Kidney (tissue), 14 donors: ENCODE data around the gene CCDC8. TPM values are rescaled to one million over a fixed set of nuclear protein-coding genes. Genes with fewer than 3 reads are reported as not detected.

Experiments
- DNase-seq, 5 donors: peaks; one replicate each; pipeline ENCODE4 v3.0.0-alpha.2; 2013 to 2020
- FAIRE-seq: peaks from 2 replicates; lab custom pipeline; 2012; peaks lifted over from hg19 to GRCh38; lab: Jason Lieb, UNC
- H3K27ac ChIP-seq, 2 donors: one replicate each; pipeline ENCODE4 v1.7.0; 2013; ENCODE audit warnings: low read depth in 2 of 2, low read length in 2 of 2, inconsistent platforms in 1 of 2
- H3K27me3 ChIP-seq: one replicate; pipeline ENCODE4 v1.7.1; 2013; ENCODE audit warnings: low read length, inconsistent platforms; ENCODE audit not compliant: control insufficient read depth, insufficient read depth
- H3K36me3 ChIP-seq, 3 donors: one replicate each; pipeline versions ENCODE4 v1.7.0 to v1.7.1; 2013; ENCODE audit warnings: low read length in 3 of 3, control low read depth in 1 of 3, inconsistent platforms in 1 of 3; ENCODE audit not compliant: insufficient read depth in 3 of 3, control insufficient read depth in 2 of 3
- H3K4me1 ChIP-seq, 3 donors: one replicate each; pipeline versions ENCODE4 v1.7.0 to v1.7.1; 2013; ENCODE audit warnings: low read length in 3 of 3, inconsistent platforms in 1 of 3, low read depth in 1 of 3; ENCODE audit not compliant: control insufficient read depth in 2 of 3, insufficient read depth in 2 of 3
- H3K4me3 ChIP-seq, 3 donors: one replicate each; pipeline versions ENCODE4 v1.7.0 to v1.8.1; 2013; ENCODE audit warnings: low read length in 3 of 3, control low read depth in 1 of 3, inconsistent platforms in 1 of 3
- H3K9ac ChIP-seq, 3 donors: one replicate each; pipeline versions ENCODE4 v1.7.0 to v1.7.1; 2013; ENCODE audit warnings: low read length in 3 of 3, control low read depth in 1 of 3, inconsistent platforms in 1 of 3
- H3K9me3 ChIP-seq, 3 donors: one replicate each; pipeline versions ENCODE4 v1.7.0 to v1.7.1; 2013; ENCODE audit warnings: low read length in 3 of 3, control low read depth in 1 of 3, inconsistent platforms in 1 of 3; ENCODE audit not compliant: control insufficient read depth in 2 of 3, insufficient read depth in 1 of 3
- intact Hi-C: fragments of 100-400 bp; cut with DNase I; formaldehyde crosslinking; loops from one replicate; pipeline ENCODE4 v1.11.1; 2022
- polyA plus RNA-seq: library from polyadenylated mRNA; stranded (reverse); fragments of 350-450 nt; fragmentation: Illumina TruSeq; extraction: RNeasy Lipid Tissue Mini Kit (QIAGEN cat#74804); gene quantifications from one replicate; pipeline ENCODE4 v1.2.3, GENCODE V29; 2014; ENCODE audit warnings: low read depth, low replicate concordance; ENCODE audit not compliant: insufficient read depth
- total RNA-seq: library from RNA; stranded (reverse); fragmentation: NEBNext Ultra II Directional; extraction: Animal tissue kit (Norgen Biotek cat#: 25700); gene quantifications from one replicate; pipeline ENCODE4 v1.2.1, GENCODE V29; 2021
- TF ChIP-seq, protein P1 (sequence below): IDR thresholded peaks from 3 replicates; pipeline ENCODE4 v1.5.1; 2012; ENCODE audit warnings: mild to moderate bottlenecking, moderate library complexity, borderline replicate concordance; ENCODE audit not compliant: insufficient read depth; ENCODE audit errors: extremely low read depth
- donor health status: control.
- donor health status: control.
- donor health status: control.
- donor health status: control.
- donor health status: control.
- donor health status: DM: yes; HTN: yes; CAD: no.
- donor health status: Normal renal cell carcinoma (clear cell type).

CCDC8 gene
- total and polyA plus RNA-seq, 2 donors from 2014 or later: 18.9 to 21.0 TPM

DNA sequence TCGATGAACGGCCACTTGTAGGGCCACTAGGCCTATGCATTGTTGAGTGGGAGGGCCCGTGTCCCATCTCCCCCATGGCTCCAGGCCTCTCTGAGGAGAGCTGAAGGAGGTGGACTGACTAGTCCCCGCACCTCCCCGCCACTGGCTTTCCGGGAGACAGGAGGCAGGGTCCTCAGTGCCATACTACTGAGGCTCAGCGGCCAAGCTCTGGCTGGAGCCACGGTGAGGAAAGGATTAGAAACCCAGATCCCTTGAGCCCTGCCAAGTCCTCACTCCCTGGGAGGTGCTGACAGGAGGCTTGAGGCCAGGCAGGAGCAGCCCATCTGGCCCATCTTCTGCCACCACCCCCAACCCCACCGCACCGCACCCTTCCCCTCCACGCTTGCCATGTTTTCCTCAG is 29.0 kb downstream of the CCDC8 start:
- no peak for FAIRE-seq
- Histone ChIP-seq H3K27me3 (no peaks in the 10 kb centered on the region), H3K27ac (no peak overlapping the region), H3K9me3 (no peaks in the 10 kb centered on the region), H3K4me1 (no peaks in the 10 kb centered on the region), H3K9ac (no peak overlapping the region), H3K36me3 (peaks cover 7 to 43% (median 9%) of the 10 kb centered on the region in 3 donors), H3K4me3 (no peak overlapping the region)
- DNase-seq: peak in 1 of 5 donors; percentile 53
- intact Hi-C loops: no loop called here
- TF ChIP-seq, protein P1, sequence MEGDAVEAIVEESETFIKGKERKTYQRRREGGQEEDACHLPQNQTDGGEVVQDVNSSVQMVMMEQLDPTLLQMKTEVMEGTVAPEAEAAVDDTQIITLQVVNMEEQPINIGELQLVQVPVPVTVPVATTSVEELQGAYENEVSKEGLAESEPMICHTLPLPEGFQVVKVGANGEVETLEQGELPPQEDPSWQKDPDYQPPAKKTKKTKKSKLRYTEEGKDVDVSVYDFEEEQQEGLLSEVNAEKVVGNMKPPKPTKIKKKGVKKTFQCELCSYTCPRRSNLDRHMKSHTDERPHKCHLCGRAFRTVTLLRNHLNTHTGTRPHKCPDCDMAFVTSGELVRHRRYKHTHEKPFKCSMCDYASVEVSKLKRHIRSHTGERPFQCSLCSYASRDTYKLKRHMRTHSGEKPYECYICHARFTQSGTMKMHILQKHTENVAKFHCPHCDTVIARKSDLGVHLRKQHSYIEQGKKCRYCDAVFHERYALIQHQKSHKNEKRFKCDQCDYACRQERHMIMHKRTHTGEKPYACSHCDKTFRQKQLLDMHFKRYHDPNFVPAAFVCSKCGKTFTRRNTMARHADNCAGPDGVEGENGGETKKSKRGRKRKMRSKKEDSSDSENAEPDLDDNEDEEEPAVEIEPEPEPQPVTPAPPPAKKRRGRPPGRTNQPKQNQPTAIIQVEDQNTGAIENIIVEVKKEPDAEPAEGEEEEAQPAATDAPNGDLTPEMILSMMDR: no peak

DNA sequence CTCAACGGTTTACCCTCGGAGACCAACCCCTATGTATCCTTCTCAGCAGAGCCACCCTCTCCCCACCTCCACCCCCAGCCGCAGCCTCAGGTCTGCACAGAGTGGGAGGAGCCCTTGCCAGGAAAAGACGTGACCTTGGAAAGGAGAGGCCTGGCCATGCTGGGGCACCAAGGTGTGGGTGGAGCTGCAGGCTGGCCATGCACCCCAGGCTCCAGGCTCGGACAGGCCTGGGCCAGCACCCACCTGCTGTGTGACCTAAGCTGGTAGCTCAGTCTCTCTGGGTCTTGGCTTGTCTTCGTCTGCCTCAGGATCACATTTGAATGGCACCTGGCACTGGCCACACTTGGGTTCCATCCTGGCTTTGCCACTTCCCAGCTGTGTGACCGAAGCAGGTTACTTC is 29.5 kb downstream of the CCDC8 start:
- Histone ChIP-seq H3K4me1 (no peaks in the 10 kb centered on the region), H3K9ac (no peak overlapping the region), H3K36me3 (peaks cover 6 to 41% (median 8%) of the 10 kb centered on the region in 3 donors), H3K27ac (no peak overlapping the region), H3K27me3 (no peaks in the 10 kb centered on the region), H3K9me3 (no peaks in the 10 kb centered on the region), H3K4me3 (no peak overlapping the region)
- intact Hi-C loops: no loop called here
- peak in 2 of 5 donors; percentile 34 to 76 for DNase-seq
- TF ChIP-seq, protein P1: no peak
- no peak for FAIRE-seq

DNA sequence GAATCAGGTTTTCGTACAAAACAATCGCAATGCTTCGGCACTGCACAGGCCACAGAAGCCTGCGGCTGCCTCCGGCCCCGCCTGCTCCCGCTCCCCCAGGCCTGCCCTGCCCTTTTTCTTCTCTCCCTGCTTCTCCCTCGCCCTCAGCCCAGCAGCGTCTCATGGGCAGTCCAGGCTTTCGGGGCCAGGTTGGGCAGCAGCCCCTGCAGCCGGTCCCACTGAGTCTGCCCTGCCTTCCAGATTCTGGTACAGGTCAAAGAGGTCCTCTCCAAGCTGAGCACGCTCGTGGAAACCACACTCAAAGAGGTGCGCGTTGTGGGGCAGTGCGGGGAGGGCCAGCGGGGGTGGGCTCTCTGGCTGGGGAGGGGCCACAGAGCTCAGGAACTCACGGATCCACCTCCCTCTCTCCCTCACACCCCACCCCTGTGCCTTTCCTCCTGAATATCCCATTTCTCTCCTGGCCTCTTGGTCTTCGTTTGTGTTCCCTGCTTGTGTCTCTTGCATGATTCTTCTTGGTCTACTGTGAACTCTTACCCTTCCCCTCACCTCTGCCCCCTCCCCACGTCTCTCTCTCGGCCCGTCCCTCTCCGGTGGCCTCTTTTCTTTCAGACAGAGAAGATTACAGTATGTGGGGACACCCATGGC is 30.1 kb downstream of the CCDC8 start:
- Histone ChIP-seq H3K27me3 (no peaks in the 10 kb centered on the region), H3K9ac (no peak overlapping the region), H3K4me1 (no peaks in the 10 kb centered on the region), H3K27ac (no peak overlapping the region), H3K36me3 (peaks cover 3 to 35% (median 5%) of the 10 kb centered on the region in 3 donors), H3K4me3 (no peak overlapping the region), H3K9me3 (no peaks in the 10 kb centered on the region)
- FAIRE-seq: no peak
- intact Hi-C loops: no loop called here
- TF ChIP-seq, protein P1: no peak
- no peak for DNase-seq
